ENCODE data around the gene TRIM2.

The TRIM2 gene

DNA sequence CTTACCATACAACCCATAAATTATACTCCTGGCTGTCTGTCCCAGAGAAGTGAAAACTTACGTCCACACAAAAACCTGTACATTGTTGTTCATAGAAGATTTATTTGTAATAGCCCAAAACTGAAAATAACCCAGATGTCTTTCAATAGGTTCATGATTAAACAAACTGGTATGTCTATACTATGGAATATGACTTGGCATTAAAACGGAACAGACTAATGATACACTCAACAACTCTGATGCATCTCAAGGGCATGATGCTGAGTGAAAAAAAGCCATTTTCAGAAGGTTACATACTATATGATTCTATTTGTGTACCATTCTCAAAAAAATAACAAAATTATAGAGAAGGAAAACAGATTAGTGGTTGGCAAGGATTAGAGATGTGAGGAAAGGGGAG lies 128.7 kb downstream of the TRIM2 start:
- no peak for DNase-seq (ENCODE audit: low spot score)

DNA sequence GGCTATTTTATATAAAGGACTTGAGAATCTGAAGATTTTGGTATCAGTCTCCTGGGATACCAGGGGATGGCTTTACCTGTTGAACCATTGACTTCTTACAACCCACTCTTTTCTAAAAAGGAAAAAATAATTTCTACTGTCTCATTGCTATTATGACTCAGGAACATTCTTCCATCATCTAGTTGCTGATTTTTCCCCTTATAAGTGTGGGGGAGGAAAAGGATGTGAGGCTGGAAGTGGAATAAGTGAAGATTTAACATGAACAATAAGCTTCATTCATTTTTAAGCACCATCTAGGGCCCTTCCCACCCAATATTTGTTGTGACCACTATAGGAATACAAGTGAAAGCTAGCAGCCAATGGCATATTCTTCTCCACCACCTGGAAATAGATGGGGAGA lies 129.6 kb downstream of the TRIM2 start:
- DNase-seq (ENCODE audit: low spot score) = no peak

DNA sequence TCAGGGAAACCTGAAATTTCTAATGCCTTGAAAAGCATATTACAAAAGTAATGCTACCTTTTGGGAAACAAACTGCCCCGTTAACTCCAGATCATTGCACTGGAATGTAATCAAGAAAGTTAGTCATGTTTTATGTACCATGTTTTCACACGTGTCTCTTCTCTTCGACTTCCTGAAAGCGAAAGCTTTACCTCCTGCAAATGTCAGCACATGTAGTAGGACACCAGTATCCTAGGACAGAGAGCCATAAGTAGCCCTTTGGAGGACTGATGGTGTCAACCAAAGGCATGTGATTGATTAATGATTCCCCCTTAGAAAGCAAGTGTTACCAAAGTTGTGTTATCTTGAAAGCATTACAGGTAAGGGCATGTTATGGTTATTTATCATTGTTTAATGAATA lies 131.4 kb downstream of the TRIM2 start:
- DNase-seq (ENCODE audit: low spot score) = no peak

DNA sequence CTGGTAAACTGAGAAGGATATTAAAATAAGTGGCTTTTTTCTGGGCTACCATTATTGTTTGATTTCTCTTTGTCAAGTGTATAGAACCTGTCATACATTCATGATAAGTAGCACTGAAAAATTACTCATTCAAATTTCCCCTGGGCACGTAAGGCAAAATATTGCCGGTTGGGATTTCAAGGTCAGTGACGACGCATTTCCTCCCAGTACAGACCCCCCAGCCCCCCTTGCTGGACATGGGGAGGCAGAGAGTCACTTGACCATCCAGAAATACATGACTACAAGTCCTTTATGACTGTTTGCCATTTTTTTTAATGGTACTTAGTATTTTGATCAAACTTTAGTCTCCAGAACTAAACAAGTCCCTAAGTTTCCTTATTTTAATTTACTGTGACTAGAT lies 133.4 kb downstream of the TRIM2 start:
- DNase-seq (ENCODE audit: low spot score) = no peak

DNA sequence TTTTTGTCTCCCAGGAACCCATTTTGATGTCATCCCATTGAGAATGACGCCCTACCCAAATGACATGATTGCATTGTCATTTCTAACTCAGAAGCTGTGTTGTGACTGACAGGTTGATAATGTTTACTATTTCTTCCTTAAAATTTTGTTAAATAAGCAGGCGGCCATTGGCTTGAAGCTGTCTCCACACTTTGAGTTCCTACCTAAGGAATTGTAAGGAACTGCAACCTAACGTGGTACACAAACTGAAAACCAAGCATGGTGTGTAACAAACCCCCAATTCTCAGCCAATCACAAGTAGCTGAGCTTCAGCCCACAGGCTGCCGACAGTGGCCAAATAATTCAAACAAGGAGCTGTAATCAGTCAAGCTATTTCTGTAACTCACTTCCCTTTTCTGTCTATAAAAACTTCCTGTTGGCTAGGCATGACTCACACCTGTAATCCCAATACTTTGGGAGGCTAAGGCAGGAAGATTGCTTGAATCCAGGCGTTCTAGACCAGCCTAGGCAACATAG lies 137.4 kb downstream of the TRIM2 start:
- peak; percentile 19 for DNase-seq (ENCODE audit: low spot score)

DNA sequence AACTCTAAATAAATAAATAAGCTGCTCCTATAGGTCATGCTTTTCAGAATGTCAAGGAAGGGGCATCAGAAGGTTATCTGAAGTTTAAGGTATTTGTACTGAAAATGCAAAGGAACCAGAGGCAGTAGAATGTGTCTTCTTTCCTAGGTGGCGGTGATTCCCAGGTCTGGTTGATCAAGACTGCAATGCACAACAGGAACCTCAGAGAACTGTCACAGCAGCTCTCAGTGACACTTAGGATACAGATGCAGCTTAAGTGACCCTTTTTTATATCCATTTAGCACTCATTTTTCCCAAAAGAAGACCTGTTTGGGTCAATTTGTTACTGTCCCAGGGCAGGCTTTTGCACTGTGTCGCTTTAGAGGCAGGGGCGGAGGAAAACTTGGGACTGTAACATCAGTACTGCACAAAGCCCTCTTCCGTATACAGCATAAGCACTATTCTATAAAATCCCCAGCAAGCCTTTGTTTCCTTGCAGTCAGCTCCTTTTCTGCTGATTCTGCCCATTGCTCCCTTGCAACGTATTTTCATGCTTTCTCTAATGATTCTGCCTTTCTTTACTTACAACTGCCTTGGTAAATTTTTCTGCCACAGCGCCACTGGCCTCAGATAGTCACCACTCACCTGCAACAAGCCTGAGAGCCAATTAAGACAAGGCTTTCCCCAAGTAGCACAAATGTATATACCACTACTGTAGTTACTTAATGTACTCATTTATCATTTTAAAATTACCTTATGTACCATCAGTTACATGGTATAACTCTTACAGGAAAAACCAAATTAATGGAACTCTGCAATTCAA lies 138.7 kb downstream of the TRIM2 start:
- DNase-seq (ENCODE audit: low spot score) = no peak

DNA sequence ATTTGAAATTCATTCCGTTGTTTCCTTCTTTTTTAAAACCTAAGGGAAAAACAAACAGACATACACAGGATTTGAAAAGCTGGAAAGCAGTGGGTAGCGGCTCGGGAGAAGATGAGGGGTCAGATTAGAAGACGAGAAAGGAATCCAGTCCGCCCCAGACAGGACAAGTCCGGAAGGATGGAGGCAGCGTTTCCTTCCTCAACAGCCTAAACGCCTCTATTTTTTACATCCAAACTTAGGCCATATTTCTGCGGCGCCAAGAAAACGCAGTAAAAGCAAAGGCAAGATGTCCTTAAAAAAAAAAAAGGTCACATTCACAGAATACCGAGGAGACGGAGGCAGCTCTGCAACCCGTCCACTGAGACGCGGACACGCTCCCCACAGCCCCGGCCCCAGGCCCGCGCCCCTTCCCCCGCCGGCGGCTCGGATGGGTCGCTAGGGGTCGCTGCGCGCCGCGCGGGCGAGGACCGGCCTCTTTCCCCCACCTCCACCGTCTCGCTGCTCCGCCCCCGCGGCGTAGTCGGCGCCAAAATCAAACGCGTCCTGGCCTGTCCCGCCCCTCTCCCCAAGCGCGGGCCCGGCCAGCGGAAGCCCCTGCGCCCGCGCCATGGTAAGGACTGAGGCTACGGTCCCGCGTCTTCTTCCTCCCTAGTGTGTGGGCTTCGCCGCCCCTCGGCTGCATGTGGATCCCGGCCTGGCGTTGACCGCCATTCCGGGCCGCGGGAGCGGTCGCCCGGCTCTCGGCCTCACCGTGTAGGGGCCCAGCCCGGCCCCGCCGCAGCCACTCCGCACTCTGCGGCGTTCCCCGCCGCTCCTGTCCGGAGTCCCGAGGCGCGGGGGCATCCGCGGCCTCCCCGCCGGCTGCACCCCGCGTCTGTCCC lies 140.1 kb downstream of the TRIM2 start, which contains the start of gene MND1:
Gene MND1 (plus strand): TSS at position 558 of the 881 bp plus-strand sequence. CDS start 50 bp downstream, at position 608.
- DNase-seq (ENCODE audit: low spot score) = peak; percentile 96

DNA sequence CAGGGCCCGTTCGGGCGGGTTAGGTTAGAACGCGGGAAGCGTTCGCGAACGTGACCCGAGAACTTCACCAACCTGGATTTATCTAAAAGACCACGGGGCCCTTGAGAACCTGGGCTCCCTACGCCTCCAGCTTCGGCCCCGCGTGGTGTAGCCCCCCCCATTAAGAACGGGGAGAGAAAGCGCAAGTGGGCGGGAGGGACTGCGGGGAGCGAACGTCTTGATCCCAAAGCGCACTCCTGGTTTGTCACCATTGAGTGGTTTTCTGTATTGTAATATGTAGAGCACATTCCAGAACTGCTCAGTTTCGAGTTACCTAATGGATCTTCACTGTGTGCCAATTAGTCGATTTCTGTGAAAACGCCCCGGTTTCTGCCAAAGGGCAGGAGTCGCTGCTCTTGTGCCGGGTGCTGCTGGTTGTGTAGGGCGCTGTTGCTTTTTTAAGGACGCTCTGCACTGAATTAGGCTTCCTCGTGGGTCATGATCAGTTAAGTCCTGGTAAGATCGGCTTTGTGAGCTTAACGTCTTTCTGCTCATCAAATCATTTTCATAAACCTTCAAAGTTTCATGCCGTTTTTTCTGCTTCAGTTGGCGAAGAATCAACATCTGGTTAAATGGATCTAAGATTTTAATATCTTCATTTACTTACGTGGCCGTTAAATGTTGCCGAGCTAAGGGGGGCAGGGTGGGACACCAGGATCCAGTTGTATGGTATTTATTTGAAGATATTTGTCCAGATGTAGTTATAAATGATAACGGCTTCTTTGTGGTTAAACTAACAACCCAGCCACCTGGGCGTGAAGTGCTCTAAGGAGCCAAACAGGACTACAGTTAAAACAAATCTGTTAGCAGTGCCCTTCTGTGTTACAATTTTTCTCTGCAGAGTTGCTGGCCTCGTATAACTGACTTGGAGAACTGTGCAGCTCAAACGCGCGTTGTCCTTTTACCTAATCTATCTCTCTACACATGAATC lies 141.1 kb downstream of the TRIM2 start:
- peak; percentile 62 for DNase-seq (ENCODE audit: low spot score)

DNA sequence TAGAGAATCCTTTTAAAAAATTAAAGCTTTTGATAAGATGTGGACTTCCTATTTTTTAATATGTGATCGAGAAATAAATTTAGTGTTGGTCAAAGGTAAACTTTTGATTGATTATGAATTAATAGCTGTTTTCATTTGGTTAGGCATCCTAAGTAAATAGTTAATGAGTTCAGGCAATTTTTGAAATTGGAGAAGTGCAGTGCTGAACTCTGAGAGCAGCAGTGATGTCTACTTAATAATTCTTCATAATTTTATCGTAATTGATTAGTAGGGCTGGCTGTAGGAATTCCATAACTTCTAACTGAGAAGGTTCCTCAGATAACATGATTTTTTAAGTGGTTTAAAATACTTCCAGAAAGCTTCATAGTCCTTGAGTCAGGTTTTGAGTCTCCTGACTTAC lies 141.8 kb downstream of the TRIM2 start:
- no peak for DNase-seq (ENCODE audit: low spot score)

DNA sequence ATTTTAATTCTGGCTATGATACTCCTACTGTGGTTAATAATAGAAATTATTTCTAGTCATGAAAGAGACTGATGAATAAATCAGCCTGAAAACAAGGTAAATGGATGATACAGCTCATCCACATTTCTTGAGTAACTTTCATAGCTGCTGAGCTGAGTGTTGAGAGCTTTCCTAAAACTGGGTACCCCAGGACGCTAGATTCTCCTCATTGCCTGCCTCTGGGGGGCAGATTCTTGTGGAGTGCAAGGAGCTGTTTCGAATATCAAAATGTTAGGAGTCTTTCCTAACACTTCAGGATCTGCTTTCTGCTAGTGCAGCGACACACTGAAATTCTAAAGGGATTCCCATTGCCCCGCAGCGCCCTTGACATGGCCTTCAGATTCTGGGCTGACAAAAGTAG lies 142.3 kb downstream of the TRIM2 start:
- DNase-seq (ENCODE audit: low spot score) = no peak

DNA sequence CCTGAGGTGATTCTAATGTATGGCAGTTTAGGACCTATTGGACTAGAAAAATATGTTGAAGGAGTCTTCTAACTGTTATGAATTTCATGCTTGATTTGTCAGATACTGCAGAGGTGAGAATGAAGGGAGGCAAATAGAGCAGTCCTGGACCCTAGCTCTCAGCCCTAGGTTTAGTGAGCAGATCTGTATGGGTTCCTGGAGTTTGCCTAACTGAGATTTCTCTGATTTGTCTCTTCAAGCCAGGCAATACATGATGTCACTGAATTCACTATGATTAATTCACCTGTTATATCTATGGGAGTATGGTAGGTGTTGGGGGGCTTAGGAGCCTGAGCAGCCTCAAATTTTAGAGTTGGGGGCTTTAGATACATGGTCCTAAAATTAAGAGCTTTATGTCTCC lies 142.9 kb downstream of the TRIM2 start:
- DNase-seq (ENCODE audit: low spot score) = no peak

DNA sequence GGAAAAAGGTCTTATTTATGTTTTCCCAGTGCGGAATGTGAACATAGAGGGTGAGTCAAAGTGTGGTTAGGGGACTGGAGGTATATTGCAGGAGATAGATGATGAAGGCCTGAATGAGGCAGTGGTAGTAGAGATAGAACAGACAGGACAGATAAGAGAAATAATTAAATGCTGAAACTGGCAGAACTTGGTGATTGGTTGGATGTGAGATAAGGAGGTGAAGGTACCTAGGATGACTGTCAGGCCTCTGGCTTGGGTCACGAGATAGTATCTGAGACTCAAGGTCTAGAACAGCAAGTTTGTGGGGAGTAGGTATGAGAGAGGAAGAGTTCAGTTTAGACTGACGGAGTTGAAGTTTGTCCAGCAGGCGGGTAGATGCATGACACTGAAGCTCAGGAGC lies 143.8 kb downstream of the TRIM2 start:
- DNase-seq (ENCODE audit: low spot score) = no peak

DNA sequence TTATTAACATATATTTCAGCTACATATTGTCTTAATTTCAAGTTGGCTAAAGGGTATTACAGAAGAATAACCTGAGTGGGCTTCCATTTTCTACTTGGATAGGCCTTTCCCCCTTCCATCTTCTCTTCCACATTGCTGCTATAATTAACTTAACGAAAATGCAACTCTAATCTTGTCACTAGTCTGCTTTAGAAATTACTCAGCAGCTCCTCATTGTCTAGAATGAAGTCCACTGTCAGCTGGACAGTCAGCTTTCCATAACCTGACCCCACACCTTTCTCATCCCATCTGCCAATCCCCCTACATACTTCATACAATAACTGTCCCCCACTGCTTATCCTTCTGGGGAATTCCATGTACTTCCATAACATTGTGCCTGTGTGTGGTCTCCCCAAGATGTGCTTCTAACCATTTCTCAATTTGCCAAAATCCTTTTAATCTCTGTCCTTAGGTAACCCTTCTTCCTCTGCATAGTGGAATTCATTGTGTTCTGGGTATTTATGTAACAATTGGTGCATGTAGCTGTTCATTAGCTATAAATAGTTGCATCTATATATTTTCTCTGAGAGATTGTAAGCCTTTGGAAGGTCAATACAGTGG lies 145.1 kb downstream of the TRIM2 start:
- no peak for DNase-seq (ENCODE audit: low spot score)

DNA sequence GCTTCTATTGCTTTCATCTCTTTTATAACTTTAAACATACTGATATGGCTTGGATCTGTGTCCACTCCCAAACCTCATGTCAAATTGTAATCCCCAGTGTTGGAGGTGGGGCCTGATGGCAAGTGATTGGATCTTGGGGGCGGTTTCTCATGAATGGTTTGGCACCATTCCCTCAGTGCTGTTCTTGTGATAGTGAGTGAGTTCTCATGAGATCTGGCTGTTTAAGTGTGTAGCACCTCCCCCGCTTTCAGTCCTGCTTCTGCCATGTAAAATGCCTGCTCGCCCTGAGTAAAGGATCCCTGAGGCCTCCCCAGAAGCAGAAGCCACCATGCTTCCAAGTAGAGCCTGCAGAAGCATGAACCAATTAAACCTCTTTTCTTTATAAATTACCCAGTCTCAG lies 157.9 kb downstream of the TRIM2 start:
- no peak for DNase-seq (ENCODE audit: low spot score)

DNA sequence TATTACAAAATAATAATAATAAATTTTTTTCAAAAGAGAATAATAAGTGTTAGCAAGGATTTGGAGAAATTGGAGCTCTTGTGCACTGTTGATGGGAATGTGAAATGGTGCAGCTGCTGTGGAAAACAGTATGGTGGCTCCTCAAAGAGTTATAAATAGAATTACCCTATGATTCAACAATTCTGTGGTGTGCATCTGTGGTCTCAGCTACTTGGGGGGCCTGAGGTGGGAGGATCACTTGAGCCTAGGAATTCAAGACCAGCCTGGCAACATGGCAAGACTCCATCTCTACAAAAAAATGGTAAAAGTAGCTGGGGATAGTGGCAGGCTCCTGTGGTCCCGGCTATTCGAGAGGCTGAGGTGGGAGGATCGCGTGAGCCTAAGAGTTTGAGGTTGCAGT lies 159.8 kb downstream of the TRIM2 start:
- DNase-seq (ENCODE audit: low spot score) = no peak

DNA sequence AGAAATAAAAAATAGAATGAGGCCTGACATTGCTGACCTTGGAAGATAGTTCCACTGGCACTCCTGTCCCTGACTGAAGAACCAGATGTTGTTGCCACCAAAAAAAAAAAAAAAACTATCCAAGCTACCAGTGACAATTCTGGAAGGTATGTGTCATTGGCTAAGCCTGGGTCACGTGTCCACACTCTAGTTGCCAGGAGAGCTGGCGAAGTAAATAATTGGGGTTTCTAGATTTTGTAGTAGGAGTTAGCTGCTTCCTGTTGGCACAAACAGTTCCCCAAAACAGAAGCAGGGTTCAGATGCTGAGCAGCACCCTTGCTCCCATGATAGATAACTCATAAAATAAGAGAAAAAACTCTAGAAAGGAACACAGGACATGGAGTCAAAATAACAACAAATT lies 160.8 kb downstream of the TRIM2 start:
- no peak for DNase-seq (ENCODE audit: low spot score)

DNA sequence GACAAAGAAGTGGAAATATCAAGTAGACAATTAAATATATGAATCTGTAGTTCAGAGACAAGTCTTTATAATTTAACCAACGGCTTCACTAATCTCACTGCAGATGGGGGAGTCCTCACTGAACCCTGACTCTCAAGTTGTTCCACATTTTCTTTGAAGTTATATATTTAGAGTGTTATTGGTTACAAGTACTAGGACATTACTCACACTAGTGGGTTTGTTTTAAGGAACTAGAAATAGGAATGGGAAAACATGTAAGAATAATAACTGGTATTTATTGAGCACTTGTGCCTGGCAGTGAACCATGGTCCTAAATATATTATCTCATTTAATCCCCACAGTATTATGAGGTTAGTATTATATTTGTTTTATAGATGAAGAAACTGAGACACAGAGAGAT lies 162.2 kb downstream of the TRIM2 start:
- no peak for DNase-seq (ENCODE audit: low spot score)

DNA sequence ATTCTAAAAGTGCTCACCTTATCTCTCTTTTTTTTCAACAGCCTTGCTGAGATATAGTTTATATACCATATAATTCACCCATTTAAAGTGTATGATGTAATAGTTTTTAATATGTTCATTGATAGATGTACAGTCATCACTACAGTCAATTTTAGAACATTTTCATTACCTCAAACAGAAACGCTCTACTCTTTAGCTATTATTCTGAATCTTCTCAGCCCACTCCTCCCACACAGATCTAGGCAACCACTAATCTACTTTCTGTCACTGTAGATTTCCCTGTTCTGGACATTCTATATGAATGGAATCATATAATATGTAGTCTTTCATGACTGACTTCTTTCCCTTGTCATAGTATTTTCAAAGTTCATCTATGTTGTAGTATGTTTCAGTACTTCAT lies 162.8 kb downstream of the TRIM2 start:
- DNase-seq (ENCODE audit: low spot score) = no peak

DNA sequence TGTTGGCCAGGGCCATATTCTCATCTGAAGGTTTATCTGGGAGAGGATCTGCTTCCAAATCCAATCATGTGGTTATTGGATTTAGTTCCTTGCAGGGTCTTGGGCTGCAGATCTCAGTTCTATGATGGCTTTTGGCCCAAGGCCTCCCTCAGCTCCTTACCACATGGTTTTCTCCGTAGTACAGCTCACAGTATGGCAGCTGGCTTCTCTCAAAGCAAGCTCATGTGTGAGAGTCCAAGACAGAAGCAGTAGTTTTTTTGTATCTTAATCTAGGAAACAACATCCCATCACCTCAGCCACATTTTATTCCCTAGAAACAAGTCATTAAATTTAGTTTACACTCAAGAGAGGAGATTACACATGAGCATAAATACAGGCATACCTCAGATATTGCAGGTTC lies 164.8 kb downstream of the TRIM2 start:
- DNase-seq (ENCODE audit: low spot score) = no peak

DNA sequence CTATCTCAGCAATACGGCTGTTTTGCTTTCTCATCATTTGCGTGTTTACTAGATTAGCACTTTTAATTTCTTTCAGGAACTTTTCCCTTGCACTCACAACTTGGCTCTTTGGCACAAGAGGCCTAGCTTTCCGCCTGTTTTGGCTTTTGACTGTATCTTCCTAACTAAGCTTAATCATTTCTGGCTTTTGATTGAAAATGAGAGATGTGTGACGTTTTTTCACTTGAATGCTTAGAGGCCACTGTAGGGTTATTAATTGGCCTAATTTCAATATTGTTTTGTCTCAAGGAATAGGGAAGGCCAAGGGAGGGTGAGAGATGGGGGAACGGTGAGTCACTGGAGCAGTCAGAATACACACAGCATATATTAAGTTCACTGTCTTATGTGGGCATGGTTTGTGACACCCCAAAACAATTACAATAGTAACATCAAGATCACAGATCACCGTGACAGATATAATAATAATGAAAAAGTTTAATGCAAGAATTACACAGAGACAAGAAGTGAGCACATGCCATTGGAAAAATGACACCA lies 167.5 kb downstream of the TRIM2 start:
- no peak for DNase-seq (ENCODE audit: low spot score)

DNA sequence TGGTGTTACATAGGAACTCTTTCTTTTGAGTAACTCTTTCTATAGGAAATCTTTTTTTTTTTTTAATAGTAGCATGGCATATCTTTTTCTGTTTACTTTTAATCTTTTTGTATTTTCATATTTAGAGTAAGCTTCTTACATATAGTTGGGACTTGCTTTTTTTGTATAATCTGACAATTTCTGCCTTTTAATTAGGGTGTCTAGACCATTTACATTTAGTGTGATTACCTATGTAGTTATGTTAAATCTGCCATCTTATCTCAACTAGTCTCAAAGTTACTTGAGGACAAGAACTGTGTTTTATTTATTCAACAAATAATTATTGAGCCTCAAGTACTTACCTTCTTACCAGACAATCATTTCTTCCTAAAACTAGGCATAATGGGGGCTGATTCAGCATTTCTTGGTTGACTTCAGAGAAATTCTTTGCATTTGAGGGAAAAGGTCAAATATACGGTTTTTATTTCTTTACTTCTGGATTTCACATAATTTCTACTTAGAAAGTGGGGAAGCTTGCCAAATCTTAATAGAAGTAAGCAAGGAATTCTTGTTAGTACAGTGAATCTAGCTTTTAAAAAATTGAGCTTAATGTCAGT lies 168.8 kb downstream of the TRIM2 start:
- no peak for DNase-seq (ENCODE audit: low spot score)
